ENCODE measurements around the gene NUF2. TPM values are rescaled to one million over a fixed set of nuclear protein-coding genes. Genes with fewer than 3 reads are reported as not detected.
"Not testable (repeated sequence)": the region's sequence is repeated elsewhere in the genome, so short reads cannot be mapped to it uniquely, and the experiment has no call there.

Gene NUF2
- polyA plus RNA-seq, 1 experiment, result 8.1 TPM

DNA sequence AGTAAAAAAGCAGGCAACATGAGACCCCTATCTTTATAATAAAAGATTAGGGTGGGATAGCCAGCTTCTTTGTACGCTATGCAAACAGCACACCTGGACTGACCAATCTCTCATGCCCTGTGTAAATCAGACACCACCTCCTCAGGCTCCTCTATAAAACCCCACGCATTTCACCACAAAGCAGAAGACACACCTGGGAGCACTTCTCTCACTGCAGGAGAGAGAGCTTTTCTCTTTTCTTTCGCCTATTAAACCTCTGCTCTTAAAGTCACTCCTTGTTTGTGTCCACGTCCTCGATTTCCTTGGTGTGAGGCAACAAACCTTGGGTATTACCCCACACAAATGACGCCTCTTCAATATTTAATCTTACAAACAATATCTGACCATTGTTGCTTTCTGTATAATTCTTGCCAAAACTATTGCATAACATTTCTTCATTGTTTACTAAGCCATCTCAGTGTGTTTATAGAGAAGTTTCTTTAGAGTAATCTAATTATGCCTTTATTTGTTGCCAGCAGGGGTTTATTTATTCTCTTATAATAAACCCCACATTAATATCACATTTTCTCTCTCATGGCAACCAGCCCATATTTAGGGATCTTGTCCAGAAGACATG, 31.6 kb upstream of the NUF2 start:
- DNase-seq (ENCODE audit: low read depth, low spot score), result peak; percentile 11

DNA sequence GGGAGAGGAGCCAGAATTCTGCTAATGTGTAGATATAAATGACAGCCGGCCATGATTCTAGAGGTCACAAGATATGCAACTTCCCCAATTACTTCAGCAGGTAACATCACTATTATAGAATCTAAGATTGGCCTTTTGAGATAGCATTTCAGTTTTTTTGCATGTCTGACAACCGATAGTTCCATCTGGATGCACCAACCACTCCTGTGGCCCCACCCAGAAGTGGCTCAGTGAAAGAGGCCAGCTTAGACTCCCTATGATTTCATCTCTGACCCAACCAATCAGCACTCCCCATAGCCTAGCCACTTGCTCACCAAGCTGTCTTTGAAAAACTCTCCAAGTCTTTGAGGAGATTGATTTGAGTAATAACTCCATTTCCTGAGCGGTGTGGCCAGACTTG, 30.3 kb upstream of the NUF2 start:
- Histone ChIP-seq H3K4me3 (ENCODE audit: low read depth, low read length) (no peak overlapping the region), H3K9me3 (ENCODE audit: control insufficient read depth, insufficient read depth, low read length) (no peaks in the 10 kb centered on the region), H3K27ac (ENCODE audit: low read depth, low read length) (no peak overlapping the region), H3K27me3 (ENCODE audit: control insufficient read depth, insufficient read depth, low read length) (no peaks in the 10 kb centered on the region)
- no peak for DNase-seq (ENCODE audit: low read depth, low spot score)
- CTCF ChIA-PET, result no interaction called here
- POLR2A ChIA-PET, result no interaction called here
- TF ChIP-seq, protein P1, sequence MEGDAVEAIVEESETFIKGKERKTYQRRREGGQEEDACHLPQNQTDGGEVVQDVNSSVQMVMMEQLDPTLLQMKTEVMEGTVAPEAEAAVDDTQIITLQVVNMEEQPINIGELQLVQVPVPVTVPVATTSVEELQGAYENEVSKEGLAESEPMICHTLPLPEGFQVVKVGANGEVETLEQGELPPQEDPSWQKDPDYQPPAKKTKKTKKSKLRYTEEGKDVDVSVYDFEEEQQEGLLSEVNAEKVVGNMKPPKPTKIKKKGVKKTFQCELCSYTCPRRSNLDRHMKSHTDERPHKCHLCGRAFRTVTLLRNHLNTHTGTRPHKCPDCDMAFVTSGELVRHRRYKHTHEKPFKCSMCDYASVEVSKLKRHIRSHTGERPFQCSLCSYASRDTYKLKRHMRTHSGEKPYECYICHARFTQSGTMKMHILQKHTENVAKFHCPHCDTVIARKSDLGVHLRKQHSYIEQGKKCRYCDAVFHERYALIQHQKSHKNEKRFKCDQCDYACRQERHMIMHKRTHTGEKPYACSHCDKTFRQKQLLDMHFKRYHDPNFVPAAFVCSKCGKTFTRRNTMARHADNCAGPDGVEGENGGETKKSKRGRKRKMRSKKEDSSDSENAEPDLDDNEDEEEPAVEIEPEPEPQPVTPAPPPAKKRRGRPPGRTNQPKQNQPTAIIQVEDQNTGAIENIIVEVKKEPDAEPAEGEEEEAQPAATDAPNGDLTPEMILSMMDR (IDR thresholded peaks at IDR 0.05; ENCODE audit: low read depth, low read length), result no peak

More for the DNA sequence above, 31.6 kb upstream of the NUF2 start:
- ChIA-PET CTCF (interaction anchor here (0.6 to 1.5 kb wide), 6 partner anchors 22 to 437 kb away, joined by 3 to 5 read pairs (median 4); no protein-coding TSS in a partner anchor), POLR2A (no interaction called here)
- no peaks in the 10 kb centered on the region for H3K9me3 ChIP-seq (ENCODE audit: control insufficient read depth, insufficient read depth, low read length)
- H3K27ac ChIP-seq (ENCODE audit: low read depth, low read length), result no peak overlapping the region
- TF ChIP-seq, protein P1 (IDR thresholded peaks at IDR 0.05; ENCODE audit: low read depth, low read length), result no peak
- H3K27me3 ChIP-seq (ENCODE audit: control insufficient read depth, insufficient read depth, low read length), result no peaks in the 10 kb centered on the region
- no peak overlapping the region for H3K4me3 ChIP-seq (ENCODE audit: low read depth, low read length)

DNA sequence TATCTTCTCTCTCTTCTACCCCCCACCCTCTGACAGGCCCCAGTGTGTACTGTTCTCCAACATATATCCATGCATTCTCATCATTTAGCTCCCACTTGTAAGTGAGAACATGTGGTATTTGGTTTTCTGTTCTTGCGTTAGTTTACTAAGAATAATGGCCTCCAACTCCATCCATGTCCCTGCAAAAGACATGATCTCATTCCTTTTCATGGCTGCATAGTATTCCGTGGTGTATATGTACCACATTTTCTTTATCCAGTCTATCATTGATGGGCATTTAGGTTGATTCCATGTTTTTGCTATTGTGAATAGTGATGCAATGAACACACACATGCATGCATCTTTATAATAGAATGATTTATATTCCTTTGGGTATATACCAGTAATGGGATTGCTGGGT, 29.6 kb upstream of the NUF2 start:
- H3K27ac ChIP-seq (ENCODE audit: low read depth, low read length); H3K9me3 ChIP-seq (ENCODE audit: control insufficient read depth, insufficient read depth, low read length); POLR2A ChIA-PET; CTCF ChIA-PET; H3K4me3 ChIP-seq (ENCODE audit: low read depth, low read length); H3K27me3 ChIP-seq (ENCODE audit: control insufficient read depth, insufficient read depth, low read length); DNase-seq (ENCODE audit: low read depth, low spot score): not testable (repeated sequence)

DNA sequence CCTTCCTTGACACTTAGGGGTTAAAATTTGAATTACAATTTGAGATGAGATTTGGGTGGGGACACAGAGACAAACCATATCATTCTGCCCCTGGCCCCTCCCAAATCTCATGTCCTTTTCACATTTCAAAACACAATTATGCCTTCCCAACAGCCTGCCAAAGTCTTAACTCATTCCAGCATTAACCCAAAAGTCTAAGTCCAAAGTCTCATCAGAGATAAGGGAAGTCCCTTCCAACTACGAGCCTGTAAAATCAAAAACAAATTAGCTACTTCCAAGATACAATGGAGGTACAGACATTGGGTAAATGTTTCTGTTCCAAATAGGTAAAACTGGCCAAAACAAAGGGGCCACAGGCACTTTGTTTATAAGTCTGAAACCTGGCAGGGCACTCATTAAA, 28.3 kb upstream of the NUF2 start:
- H3K4me3 ChIP-seq (ENCODE audit: low read depth, low read length); POLR2A ChIA-PET; H3K27me3 ChIP-seq (ENCODE audit: control insufficient read depth, insufficient read depth, low read length); H3K9me3 ChIP-seq (ENCODE audit: control insufficient read depth, insufficient read depth, low read length); H3K27ac ChIP-seq (ENCODE audit: low read depth, low read length); DNase-seq (ENCODE audit: low read depth, low spot score): not testable (repeated sequence)
- CTCF ChIA-PET, result interaction anchor here (0.7 kb wide), 1 partner anchor 415 kb away, joined by 3 read pairs; no protein-coding TSS in a partner anchor

DNA sequence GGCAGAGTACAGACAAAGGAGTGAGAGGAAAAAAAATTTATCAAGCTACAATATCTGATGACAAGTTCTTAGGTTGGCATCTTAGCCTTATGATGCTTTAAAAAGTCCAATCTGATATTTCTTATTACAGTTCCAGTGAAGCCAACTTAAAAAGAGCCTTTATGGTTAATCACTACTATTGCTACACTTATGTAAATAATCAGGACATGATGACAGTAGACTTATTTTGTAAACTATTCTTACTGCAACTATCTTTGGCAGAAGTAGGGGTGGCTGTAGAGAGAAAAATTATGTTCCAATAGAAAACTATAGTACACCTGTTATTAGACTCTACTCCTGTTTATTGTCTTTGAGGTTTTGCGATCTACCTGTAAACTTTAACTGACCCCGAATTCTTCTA, 25.8 kb upstream of the NUF2 start:
- H3K4me3 ChIP-seq (ENCODE audit: low read depth, low read length), result no peak overlapping the region
- POLR2A ChIA-PET, result interaction anchor here (0.6 kb wide), 1 partner anchor 8 kb away, joined by 4 read pairs; no protein-coding TSS in a partner anchor
- TF ChIP-seq, protein P1 (IDR thresholded peaks at IDR 0.05; ENCODE audit: low read depth, low read length), result no peak
- H3K27me3 ChIP-seq (ENCODE audit: control insufficient read depth, insufficient read depth, low read length), result no peaks in the 10 kb centered on the region
- DNase-seq (ENCODE audit: low read depth, low spot score), result no peak
- no peaks in the 10 kb centered on the region for H3K9me3 ChIP-seq (ENCODE audit: control insufficient read depth, insufficient read depth, low read length)
- H3K27ac ChIP-seq (ENCODE audit: low read depth, low read length), result no peak overlapping the region
- CTCF ChIA-PET, result no interaction called here

DNA sequence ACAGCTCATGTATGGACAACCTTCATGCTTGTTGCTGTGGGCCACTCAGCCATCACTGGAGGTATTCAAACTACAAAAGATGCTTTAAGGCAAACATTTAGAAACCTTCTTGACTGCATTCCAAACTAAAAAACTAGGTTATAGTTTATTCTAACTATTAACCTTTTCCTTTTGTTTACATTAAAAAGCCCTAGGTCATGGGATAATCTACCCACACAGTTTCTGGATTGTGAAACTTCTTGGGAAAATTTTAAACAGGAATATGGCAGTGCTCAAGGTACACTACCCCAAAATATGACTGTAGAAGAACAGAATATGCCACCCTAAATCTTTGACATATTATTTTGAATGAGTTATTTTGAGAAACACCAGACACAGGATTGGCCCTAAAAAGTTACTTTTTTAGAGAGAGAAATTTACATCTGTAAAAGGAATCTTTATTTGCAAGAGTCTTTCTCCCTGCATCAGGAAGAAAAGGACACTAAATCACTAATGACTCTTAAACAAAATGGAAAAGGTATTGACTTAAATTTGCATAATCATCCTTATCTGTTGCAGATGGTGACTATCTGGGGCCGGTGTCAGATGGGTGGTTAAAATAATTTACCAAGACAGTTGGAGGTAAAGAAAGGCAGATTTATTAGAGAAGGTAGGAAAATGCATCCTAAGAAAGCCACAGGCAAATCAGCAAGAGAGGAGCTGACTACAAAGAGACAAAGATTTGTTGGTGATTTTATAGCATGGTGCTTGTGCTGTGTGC, 25.1 kb upstream of the NUF2 start:
- POLR2A ChIA-PET, result interaction anchor here (0.6 kb wide), 1 partner anchor 8 kb away, joined by 4 read pairs; no protein-coding TSS in a partner anchor
- Histone ChIP-seq H3K27ac (ENCODE audit: low read depth, low read length) (no peak overlapping the region), H3K27me3 (ENCODE audit: control insufficient read depth, insufficient read depth, low read length) (no peaks in the 10 kb centered on the region), H3K4me3 (ENCODE audit: low read depth, low read length) (no peak overlapping the region), H3K9me3 (ENCODE audit: control insufficient read depth, insufficient read depth, low read length) (no peaks in the 10 kb centered on the region)
- CTCF ChIA-PET, result interaction anchor here (1.5 kb wide), 1 partner anchor 443 kb away, joined by 4 read pairs; no protein-coding TSS in a partner anchor
- TF ChIP-seq, protein P1 (IDR thresholded peaks at IDR 0.05; ENCODE audit: low read depth, low read length), result no peak
- no peak for DNase-seq (ENCODE audit: low read depth, low spot score)
